GM18511 (cell line): Measurements from ENCODE around the gene CALY.

ENCODE experiments used
- ATAC-seq: cut with Tn5 transposase; IDR thresholded peaks from one replicate; pipeline ENCODE4 v1.9.1; 2021; ENCODE audit warnings: mild to moderate bottlenecking, moderate library complexity; ENCODE audit not compliant: unreplicated experiment

CALY gene

DNA sequence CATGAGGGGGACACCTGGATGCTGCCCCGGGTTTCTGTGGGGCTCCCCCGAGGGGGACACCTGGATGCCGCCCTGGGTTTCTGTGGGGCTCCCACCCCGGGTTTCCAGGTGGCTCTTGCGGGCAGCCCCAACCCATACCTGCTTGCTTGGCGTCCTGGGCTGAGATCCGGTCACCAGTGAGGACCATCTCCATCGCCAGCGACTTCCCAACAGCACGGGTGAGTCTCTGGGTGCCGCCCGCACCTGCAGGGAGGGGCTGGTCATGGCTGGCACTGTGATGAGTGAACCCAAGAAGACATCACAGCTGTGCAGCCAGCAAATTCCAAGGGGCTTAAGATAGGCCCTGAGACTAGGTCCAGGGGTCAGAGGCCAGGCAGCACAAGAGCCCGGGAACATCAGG is 30.1 kb upstream of the CALY start:
- no peak for ATAC-seq

DNA sequence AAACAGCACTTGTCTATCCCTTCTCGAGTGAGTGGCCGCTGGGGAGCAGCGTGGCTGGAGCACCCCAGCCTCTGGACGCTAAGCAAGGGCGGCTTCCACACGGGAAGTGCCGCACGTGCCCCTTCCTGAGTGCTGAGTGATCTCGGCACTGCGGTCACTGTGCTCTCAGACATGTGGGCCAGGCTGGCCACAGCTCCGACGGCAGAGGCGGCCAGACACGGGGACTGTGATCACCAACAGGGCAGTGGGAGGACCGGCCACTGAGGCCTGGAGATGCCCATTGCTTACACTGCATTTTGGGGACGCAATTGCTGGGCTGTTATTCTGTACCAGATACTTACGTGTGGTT is 29.4 kb upstream of the CALY start:
- ATAC-seq, result no peak

DNA sequence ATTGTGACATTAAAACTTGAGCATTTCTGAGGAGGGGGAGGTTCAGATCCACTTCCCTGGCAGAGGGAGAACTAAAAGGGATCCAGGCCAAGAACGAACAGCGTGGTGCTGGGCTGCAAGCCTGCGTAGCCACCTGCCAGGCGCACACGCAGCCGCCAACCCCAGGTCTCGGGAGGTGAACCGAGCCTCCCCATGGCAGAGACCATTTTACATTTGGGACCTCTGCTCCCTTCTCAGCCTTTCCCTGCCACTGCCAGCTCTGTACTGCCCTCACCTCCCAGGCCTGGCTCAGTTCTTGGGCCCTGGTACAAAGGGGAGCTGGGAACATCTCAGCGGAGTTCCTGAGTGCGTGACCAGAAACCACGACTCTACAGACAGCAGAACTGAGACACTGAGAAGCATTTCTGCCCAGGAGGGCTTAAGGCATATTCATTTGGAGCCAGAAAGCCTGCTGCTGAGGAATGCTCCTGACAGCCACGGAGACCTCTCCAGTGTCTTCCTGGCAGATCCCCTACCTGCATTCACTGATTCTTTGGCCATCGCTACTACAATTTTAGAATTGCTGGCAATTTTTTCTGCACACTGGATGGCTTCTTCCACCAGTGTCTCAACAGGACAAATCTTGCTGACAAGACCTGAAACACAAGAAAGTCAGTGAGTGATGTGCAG is 28.9 kb upstream of the CALY start:
- ATAC-seq, result no peak

DNA sequence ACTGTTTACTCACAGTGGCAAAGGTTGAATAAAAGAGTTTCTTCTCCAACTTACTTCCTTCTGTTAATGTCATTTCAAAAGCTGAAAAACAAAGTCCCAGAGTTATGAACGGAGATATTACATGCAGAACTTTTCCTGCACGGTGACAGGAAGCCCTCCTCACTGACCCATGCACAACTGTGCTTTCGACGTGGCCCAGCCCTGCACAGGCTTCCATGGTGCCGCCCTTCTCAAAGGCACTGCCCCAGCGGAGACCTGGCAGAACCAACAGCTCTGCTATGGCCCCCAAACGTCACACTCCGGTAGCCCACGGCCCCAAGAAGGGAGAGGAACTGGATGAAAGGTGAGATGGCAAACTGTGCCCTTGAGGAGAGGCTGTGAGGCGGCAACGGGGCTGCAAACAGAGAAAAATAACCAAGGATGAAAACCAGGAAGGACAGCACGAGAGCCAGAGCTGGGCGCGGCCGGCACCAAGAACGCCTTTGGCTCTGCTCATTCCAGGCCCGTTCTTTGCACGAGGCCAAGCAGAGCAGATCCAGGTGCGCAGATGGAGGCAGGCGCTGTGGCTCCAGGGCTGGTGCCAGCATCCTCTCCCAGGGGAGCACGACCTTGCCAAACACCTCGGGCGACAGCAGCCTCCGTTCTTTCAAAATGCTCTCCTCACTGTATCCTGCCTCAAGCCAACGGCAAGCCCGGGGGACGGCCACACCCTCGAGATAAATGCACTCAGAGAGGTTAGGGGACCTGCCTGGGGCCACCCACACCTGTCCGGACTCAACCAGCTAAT is 28.1 kb upstream of the CALY start:
- ATAC-seq, result no peak

DNA sequence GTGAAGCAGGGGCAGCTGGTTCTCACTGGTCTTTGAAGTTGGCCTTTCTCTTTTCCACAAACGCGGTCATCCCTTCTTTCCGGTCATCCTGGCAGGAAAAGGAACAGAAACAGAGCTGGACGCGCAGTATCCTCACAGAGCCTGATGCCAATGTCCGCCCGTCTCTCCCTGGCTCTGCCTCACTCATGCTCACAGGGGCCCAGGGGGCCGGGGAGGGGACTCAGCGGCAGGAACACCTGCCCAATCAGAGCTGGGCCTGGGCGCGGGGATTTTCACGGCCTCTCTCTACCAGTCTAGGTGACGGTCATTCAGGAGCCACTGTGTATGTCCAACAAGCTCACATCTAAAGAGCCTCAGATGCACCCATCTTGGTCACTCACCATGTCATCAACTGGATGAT is 26.1 kb upstream of the CALY start:
- no peak for ATAC-seq

DNA sequence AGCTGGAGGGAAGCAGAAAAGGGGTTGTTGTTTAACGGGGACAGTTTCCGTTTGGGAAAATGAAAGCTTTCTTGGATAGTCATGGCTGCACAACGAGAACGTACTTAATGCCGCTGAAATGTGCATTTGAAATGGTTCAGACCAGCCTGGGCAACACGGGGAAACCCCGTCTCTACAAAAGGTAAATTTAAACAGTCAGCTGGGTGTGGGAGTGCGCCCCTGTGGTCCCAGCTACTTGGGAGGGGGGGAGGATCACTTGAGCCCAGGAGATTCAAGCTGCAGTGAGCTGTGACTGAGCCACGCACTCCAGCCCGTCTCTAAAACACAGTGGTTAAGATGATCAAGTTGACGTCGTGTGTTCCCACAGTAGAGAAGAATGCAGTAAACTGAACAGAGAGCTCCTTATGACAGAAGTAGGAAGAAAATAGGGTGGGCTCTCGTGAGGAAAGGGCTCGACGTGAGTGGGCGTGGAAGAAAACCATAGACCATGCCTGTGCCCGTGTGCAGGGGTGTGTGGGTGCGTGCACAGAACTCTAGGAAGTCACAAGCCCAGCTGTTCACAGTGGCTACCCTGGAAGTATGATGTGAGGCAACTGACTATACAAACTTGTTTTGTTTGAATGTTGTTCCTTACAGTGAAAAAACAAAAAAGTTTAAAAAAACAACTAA is 25.2 kb upstream of the CALY start:
- ATAC-seq, result no peak

DNA sequence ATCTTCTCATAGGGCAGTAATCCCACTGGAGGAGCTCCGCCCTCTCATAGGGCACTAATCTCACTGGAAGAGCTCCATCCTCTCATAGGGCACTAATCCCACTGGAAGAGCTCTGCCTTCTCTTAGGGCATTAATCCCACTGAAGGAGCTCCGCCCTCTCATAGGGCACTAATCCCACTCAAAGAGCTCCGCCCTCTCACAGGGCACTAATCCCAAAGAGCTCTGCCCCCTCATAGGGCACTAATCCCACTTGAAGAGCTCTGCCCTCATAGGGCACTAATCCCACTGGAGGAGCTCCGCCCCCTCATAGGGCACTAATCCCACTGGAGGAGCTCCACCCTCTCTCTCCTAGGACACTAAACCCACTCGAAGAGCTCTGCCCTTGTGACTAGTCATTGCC is 24.5 kb upstream of the CALY start:
- ATAC-seq, result no peak

DNA sequence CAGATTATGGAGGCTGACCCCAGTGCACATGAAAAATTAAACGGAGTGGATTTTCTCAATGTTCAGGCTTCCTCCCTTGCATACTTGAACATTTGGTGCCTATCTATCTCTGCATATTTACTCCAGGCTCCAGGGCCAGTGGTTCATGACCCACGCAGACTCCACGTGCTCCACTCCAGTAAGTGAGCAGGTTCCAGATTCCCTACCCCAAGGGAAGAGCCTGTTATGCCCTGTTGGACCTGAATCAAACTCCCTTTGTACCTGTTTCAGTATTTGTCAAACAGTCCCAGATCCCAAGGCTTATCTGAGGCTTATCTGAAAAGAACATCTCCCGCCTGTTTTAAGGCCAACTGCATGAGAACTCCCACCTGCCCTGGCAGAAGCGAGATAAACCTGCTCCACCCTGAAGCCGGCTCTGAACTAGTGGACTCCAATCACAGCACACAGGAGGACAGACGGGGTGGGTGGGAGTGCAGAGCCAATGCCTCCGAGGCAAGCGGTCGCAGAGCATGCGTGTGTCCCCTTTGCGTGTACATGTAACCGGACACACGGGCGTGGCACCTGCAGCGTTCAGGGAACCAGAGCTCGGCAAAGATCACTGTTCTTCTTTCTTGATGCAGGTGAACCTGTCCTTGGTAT is 23.4 kb upstream of the CALY start:
- no peak for ATAC-seq

DNA sequence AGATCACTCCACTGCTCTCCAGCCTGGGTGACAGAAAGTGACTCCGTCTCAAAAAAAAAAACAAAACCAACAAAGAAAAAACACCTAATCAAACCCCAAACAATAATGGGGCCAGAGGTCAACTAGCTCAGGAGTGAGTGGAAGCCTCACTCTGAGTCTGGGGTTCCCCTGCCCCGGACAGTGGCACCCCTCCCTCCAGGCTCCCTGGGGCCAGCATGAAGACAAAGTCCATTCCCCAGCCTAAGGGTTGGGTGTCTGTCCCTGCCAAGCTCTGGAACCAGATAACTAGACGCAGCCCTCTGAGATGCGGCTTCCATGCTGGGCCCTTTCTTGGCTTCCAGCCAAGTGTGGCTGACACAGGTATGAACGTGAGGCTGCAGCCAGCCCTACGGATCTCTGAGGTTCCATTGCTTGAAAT is 22.9 kb upstream of the CALY start:
- no peak for ATAC-seq

DNA sequence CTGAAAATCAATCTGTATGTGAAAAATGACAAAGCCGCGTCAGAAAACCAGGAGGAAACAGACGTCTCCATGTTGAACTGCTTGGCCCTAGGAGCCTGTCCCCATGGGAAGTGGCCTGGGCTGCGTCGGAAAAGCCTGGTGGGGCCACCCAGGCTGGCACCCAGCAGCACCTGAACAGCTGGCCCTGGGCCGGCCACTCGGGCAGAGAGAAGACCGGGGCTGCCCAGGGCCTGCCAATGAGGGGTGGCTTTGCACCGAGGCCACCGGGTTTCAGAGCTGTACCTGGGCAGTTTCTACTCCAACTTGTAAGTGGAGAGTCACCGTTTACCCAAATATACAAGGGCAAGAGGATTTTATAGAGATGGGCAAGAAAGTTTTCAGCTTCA is 22.2 kb upstream of the CALY start:
- ATAC-seq, result no peak

DNA sequence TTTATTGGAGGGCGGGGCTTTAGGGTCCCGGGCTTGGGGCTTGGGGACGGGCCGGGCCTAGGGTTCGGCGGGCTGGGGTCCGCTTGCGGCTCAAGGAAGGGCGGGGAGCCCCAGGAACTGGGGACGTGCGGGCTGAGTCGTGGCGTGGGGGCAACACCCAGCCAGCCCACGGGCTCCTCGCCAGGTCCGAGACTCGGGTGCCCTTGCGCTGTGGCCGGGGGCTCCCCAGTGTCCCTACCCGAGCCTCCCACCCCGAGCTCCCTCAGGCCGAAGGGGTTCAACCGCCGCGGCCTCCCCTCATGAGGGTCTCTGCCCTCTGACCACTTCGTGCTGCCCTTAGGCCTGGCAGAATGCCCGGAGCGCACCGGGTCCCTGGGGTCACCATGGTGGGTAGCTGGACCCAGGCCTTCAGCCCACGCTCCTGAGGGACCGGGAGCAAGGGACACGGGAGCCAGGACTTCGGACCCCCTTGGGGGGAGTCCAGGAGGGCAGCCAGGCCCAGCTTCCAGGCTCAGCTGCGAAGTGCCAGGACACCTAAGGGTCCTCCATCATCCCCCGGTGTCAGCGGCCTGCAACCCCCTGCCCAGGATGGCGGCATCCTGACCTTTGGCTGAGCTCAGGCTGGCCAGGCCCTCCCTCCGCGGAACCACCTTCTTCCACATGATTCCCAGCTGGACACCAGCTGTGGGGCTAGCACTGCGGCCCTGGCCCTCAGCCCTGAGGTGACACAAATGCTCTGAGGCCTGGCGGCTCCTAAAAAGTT is 21.6 kb upstream of the CALY start:
- no peak for ATAC-seq

DNA sequence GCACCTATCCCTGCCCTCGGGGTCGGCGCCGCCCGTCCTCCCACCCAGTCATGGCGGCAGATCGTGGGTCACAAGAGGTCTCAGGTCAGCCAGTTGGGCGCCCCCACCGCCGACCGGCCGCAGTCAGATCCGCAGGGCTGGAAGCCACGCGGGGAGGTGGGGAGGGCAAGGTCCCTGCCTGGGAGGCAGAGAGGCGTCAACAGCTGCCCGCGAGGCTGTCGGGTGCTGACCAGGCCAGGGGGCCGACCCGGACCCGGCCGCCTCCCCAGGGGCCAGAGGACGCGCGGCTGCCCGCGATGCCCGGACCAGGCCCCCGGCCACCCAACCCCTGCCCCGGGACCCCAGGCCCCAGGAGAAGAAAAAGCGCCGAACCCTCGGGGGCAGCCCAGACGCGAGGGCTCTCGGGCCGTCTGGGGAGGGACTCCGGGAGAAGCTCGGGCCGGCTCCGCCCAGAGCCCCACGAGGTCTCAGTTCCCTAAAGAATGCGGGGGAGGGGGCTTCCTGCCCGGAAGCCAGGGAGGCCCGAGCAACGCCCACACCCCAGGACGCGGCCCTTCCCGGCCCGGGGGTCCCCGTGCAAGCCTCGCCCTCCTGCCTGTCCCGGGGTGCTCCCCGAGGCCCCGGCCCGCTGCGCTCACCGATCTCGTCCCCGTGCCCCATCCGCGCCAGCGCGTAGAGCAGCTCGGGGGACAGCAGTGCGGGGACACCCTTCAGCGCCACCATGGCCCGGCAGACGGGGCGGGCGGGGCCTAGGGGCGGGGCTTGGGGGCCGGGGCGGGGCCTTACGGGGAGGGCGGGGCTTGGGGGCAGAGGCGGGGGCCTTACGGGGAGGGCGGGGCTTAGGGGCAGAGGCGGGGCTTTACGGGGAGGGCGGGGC is 20.8 kb upstream of the CALY start, which contains the start of gene FUOM:
Gene FUOM, minus strand, starts transcription at position 735 of the 877 bp plus-strand sequence. Its CDS starts 12 bp downstream, at position 723.
- ATAC-seq, result peak; percentile 70

DNA sequence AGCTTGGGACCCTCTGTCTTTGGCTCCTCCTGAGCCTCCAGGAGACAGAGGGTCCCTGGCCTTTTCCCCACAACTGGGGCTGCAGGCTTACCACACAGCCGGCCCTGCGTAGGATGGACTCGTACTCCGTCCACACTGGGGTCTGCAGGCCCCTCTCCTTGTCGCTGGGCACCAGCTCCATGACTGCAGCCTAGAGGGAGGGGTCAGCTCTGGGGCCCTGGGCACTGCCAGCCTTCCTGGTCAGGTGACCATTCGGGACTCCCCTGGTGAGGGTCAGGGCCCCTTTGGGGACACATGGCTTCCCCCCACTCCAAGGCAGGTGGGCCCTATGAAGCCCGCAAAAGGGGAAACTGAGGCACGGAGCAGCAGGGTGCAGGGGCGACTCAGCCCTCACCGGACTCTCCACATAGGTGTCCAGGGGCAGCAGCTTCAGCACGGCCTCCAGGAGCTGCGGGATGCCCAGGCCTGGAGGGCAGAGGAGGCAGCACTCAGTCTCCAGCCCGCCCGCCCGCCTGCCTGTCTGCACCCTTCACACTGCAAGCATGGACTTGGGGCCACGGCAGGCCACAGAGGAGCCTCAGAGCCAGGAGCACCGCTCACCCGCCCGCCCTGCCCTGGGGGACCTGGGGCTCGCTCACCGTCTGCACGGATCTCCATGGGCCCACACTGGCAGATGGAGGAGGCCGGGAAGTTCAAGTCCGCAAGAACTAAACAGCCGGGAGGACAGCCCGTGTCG is 20.0 kb upstream of the CALY start:
- peak; percentile 3 for ATAC-seq

DNA sequence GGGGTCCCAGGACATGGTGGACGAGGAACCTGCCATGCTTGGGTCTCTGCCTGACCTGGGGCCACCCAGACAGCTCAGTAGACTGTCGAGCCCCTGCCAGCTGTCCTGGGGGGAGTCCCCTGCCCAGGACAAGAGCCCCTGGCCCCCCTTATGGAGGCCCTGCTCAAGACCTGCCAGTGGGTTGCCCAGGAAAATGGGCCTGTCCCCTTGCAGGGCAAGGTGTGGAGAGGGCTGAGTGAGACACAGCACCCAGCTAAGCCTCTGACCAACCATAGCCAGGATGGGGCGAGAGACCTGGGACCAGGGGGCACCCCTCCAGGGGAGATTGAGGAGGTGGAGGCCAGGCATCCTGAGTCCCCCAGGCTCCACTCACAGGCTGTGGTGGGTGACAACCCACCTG is 19.3 kb upstream of the CALY start:
- ATAC-seq, result no peak

DNA sequence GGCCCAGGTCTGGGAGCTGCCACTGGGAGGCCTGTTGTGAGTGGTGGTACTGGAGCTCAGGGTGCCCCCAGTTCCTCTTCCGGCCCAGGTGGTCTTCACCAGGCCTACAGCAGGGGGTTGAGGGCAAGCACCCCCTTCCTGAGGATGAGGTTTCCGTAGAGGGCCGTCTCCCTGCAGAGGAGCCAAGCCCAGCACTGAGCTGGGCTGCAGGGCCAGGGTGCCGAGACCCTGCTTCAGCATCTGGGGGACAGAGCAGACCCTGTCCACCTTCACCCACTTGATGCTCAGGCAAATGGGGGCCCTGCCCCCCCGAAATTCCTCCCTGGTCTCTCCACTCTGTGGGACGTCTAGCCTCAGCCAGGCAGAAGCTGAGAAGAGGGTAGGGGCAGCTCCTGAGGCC is 18.6 kb upstream of the CALY start:
- no peak for ATAC-seq

DNA sequence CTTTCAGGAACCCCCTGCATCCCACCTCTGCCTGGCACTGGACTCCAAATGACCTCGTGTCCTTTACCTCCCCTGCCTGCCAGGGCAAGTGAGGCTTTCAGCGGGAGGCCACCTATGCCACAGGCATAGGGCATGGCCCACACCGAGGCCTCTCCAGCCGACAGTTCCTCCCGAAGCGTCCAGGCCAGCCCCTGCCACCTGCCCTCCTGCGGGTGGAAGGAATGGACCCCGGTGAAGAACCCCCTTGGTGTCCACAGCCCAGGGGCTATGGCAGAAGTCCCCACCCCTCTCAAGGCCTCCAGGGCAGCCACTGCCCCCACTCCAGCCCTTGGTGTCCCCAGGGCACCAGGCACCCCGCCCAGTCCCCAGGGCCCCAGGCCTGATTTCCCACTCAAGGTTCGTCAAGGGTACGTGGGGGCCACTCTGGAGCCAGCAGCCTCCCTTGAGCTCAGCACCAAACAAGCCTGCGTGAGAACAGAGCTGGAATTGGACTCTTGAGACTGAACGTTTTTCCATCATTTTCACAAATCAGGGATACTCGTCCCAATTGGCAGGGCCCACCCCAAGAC is 18.1 kb upstream of the CALY start:
- ATAC-seq, result no peak

DNA sequence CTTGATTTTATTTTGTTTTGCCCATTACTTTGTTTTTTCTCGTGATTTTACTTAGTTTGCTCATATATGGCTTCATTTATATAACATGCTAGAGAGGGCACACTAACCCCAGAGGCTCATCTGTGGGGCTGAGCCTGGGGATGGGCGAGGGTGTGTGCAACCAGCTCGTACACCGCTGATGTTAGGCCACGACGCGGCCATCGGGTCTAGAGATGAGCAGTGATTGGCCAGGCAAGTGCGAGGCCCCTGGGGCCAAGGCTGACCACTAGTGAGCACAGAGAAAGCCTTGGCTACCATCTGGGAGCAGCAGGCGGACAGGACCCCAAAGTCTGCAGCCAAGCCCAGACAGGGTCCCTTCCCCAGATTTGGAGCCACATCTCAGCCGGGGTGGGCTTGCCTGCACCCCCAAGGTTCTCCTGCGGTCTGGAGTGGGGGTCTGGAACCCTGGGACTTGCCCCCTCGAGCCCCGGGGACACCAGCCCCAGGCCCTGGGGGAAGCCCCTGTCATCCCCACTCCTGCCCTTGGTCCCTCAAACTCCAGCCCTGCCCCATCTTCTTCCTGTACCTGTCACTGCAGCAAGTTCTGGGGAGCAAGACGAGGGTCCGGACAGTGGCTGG is 17.4 kb upstream of the CALY start:
- no peak for ATAC-seq

DNA sequence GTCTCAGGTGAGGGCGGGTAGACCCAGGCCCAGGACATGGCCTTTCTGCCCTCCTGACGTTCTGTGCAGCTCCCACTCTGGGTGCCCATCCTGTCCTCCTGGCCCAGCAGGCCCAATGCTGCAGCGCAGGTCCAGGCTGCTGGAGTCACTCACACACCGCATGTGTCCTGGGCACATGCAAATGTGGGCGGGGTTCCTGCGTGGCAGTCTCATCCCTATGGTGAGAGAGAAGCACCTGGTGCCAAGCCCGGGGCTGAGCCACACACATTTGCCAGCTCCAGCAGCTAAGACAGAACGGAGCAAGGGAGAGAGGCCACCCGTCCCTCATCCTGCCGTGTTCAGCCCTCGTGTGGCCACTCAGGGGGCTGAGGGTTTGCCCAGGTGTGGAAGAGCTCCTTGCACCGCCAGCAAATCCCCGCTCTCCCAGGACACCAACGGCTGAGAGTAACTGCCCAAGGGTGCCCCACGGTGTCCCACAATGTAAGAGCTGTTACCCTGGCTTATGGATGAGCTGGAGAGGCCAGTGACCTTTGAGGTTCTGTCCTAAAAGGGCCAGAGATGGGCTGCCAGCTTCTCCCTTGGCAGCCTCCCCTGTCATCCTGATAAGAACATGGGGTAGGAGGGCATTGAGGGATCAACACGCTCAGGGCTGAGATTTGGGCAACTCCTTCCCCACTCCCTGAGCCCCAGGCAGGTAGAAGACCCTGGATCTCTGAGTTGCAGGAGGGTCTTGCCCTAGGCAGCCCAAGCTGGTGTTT is 16.7 kb upstream of the CALY start:
- ATAC-seq, result no peak
